B cell (primary cell): ENCODE data around the gene RETN. TPM values are rescaled to one million over a fixed set of nuclear protein-coding genes. Genes with fewer than 3 reads are reported as not detected.

Experiments
- ATAC-seq: fragments of 200-7000 bp; cut with Tn5 transposase; one replicate; pipeline ENCODE4 v1.10.0; 2021; ENCODE audit warnings: low read depth, mild to moderate bottlenecking, moderate number of reproducible peaks, moderate library complexity
- CTCF ChIA-PET: fragments of 350-600 bp; sonication (Branson Sonifier 250); formaldehyde crosslinking; loops from one replicate; lab custom pipeline; 2021; ENCODE audit warnings: antibody characterized with exemption, inconsistent platforms; lab: Charles Lee
- POLR2A ChIA-PET: fragments of 350-600 bp; sonication (Branson Sonifier 250); formaldehyde crosslinking; loops from one replicate; lab custom pipeline; 2021; ENCODE audit warnings: antibody characterized with exemption; lab: Charles Lee
- DNase-seq: peaks from one replicate; pipeline ENCODE4 v3.0.0; 2013
- H2AFZ ChIP-seq: 2 replicates; pipeline ENCODE4 v1.6.1; 2012; ENCODE audit warnings: mild to moderate bottlenecking, low read depth, low read length; ENCODE audit not compliant: insufficient read depth, poor library complexity, severe bottlenecking
- H3K27ac ChIP-seq, 2 donors: 1 replicate in 1 of 2; 2 replicates in 1 of 2; pipeline ENCODE4 v1.5.1; 2012 to 2013; ENCODE audit warnings: low read length in 2 of 2, mild to moderate bottlenecking in 2 of 2, moderate library complexity in 1 of 2
- H3K27me3 ChIP-seq, 4 experiments: fragments of 200-600 bp in 1 of 4; sonication (generic) in 1 of 4; replicated peaks in 1 of 4; 1 replicate in 2 of 4; 2 replicates in 2 of 4; pipeline versions ENCODE4 v1.6.1 to v1.7.0; 2013 to 2016; ENCODE audit warnings: low read length in 3 of 4, mild to moderate bottlenecking in 2 of 4, mixed read lengths in 1 of 4, moderate library complexity in 1 of 4; ENCODE audit not compliant: insufficient read depth in 4 of 4, control insufficient read depth in 3 of 4; ENCODE audit errors: control extremely low read depth in 1 of 4
- H3K36me3 ChIP-seq, 2 experiments: replicated peaks in 1 of 2; 1 replicate in 1 of 2; 2 replicates in 1 of 2; pipeline versions ENCODE4 v1.6.1 to v1.7.1; 2013; ENCODE audit warnings: low read length in 1 of 2; ENCODE audit not compliant: insufficient read depth in 2 of 2, control insufficient read depth in 1 of 2; ENCODE audit errors: control extremely low read depth in 1 of 2, extremely low read depth in 1 of 2
- H3K4me1 ChIP-seq, 2 donors: fragments of 200-600 bp in 1 of 2; sonication (generic) in 1 of 2; 1 replicate in 1 of 2; 2 replicates in 1 of 2; pipeline versions ENCODE4 v1.5.1 to v1.6.1; 2013 to 2017; ENCODE audit warnings: low read length in 2 of 2; ENCODE audit not compliant: control insufficient read depth in 2 of 2, insufficient read depth in 2 of 2
- H3K4me2 ChIP-seq: replicated peaks from 2 replicates; pipeline ENCODE3; 2012; ENCODE audit warnings: mild to moderate bottlenecking, low read depth, low read length; ENCODE audit not compliant: poor library complexity, severe bottlenecking
- H3K4me3 ChIP-seq, 5 experiments: fragments of 200-600 bp in 1 of 5; sonication (generic) in 1 of 5; 1 replicate in 3 of 5; 2 replicates in 2 of 5; pipeline versions ENCODE4 v1.5.1 to v1.7.0; 2011 to 2016; ENCODE audit warnings: low read length in 4 of 5, mild to moderate bottlenecking in 4 of 5, low read depth in 2 of 5, control low read depth in 1 of 5, moderate library complexity in 1 of 5; ENCODE audit not compliant: insufficient read depth in 1 of 5; ENCODE audit errors: control extremely low read depth in 1 of 5, extremely low read depth in 1 of 5
- H3K79me2 ChIP-seq: fragments of 200-600 bp; sonication (generic); one replicate; pipeline ENCODE4 v1.6.0; 2016; ENCODE audit warnings: low read length; ENCODE audit not compliant: control insufficient read depth, insufficient read depth
- H3K9ac ChIP-seq: fragments of 200-600 bp; sonication (generic); 2 replicates; pipeline ENCODE4 v1.6.1; 2017; ENCODE audit warnings: mild to moderate bottlenecking, low read length, moderate library complexity
- H3K9me3 ChIP-seq, 3 donors: one replicate each; pipeline versions ENCODE4 v1.6.1 to v1.7.1; 2013; ENCODE audit warnings: low read length in 2 of 3; ENCODE audit not compliant: control insufficient read depth in 2 of 3, insufficient read depth in 1 of 3; ENCODE audit errors: control extremely low read depth in 1 of 3
- H4K20me1 ChIP-seq: 2 replicates; pipeline ENCODE4 v1.6.0; 2012; ENCODE audit warnings: mild to moderate bottlenecking, low read length; ENCODE audit not compliant: insufficient read depth, control insufficient read depth, poor library complexity, severe bottlenecking
- H3K27ac Mint-ChIP-seq: one replicate; pipeline ENCODE4 v1.8.0; 2021; ENCODE audit warnings: mixed read lengths
- H3K27me3 Mint-ChIP-seq: one replicate; pipeline ENCODE4 v1.8.0; 2021; ENCODE audit warnings: mixed read lengths
- H3K4me1 Mint-ChIP-seq: one replicate; pipeline ENCODE4 v1.8.0; 2021; ENCODE audit warnings: mixed read lengths
- H3K4me3 Mint-ChIP-seq: one replicate; pipeline ENCODE4 v1.8.0; 2021; ENCODE audit warnings: mixed read lengths
- H3K9me3 Mint-ChIP-seq: one replicate; pipeline ENCODE4 v1.8.0; 2022; ENCODE audit warnings: mixed read lengths; ENCODE audit not compliant: insufficient read depth
- EZH2 ChIP-seq: IDR thresholded peaks from 2 replicates; pipeline ENCODE4 v1.6.1; 2012; ENCODE audit warnings: borderline replicate concordance, low read depth, mild to moderate bottlenecking, moderate library complexity, low read length; ENCODE audit not compliant: insufficient read depth, poor library complexity, severe bottlenecking
- WGBS: methylation state at CpG from one replicate; pipeline ENCODE4 v1.1.5; 2013; ENCODE audit warnings: missing lambda C conversion rate; ENCODE audit not compliant: insufficient coverage; 5-methylcytosine and 5-hydroxymethylcytosine counted together
- intact Hi-C: fragments of 100-400 bp; cut with micrococcal nuclease; formaldehyde crosslinking; loops from one replicate; pipeline ENCODE4 v1.10.0; 2022
- polyA plus RNA-seq: library from polyadenylated mRNA; depleted of rRNA; stranded (reverse); fragments of >200 nt; gene quantifications from 2 replicates; pipeline ENCODE4 v1.2.3, GENCODE V29; 2012
- total RNA-seq, 2 donors: library from RNA; stranded (reverse); fragments of 120-200 nt in 1 of 2; gene quantifications; 1 replicate in 1 of 2; 2 replicates in 1 of 2; pipeline versions ENCODE4 v1.2.3 to v1.2.4, GENCODE V29; 2013 to 2022
- TF ChIP-seq, protein P1 (sequence below): fragments of 200-600 bp; IDR thresholded peaks from one replicate; pipeline ENCODE4 v1.8.0; 2022; ENCODE audit warnings: antibody characterized with exemption, mild to moderate bottlenecking

The RETN gene
- total and polyA plus RNA-seq, 2 donors (not counting 1 experiment from before 2014, with no cell fraction given): not detected

DNA sequence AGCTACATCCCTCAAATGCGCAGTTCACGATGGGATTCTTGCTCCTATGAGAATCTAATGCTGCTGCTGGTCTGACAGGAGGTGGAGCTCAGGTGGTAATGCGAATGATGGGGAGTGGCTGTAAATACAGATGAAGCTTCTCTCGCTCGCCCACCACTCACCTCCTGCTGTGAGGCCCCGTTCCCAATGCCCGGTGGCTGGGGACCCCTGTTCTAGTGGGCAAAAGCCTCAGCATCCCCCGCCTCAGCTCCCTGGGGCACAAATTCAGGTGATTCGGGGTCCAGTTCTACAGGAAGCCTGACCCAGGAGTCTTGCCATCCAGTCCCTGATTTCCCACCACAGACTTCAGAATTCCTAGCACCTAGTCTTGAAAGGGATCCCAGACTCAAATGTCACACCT is 3.7 kb downstream of the RETN start:
- no peaks in the 10 kb centered on the region for H3K9me3 Mint-ChIP-seq
- DNase-seq: no peak
- Histone ChIP-seq H3K9ac (no peak overlapping the region), H4K20me1 (no peaks in the 10 kb centered on the region), H3K36me3 (no peaks in the 10 kb centered on the region), H3K79me2 (no peaks in the 10 kb centered on the region), H3K4me3 (no peak overlapping the region), H3K4me1 (peaks cover 25 to 27% of the 10 kb centered on the region in 2 donors), H3K27me3 (peaks cover 0 to 64% (median 13%) of the 10 kb centered on the region in 4 experiments), H3K4me2 (no peak overlapping the region), H3K27ac (no peak overlapping the region), H3K9me3 (peaks cover 0 to 12% (median 0%) of the 10 kb centered on the region in 3 donors), H2AFZ (no peak overlapping the region)
- WGBS: 70% methylated on average over 6 of the region's 9 CpGs
- H3K27me3 Mint-ChIP-seq: peaks cover 43% of the 10 kb centered on the region
- ATAC-seq: no peak
- H3K27ac Mint-ChIP-seq: no peak overlapping the region
- TF ChIP-seq, protein P1, sequence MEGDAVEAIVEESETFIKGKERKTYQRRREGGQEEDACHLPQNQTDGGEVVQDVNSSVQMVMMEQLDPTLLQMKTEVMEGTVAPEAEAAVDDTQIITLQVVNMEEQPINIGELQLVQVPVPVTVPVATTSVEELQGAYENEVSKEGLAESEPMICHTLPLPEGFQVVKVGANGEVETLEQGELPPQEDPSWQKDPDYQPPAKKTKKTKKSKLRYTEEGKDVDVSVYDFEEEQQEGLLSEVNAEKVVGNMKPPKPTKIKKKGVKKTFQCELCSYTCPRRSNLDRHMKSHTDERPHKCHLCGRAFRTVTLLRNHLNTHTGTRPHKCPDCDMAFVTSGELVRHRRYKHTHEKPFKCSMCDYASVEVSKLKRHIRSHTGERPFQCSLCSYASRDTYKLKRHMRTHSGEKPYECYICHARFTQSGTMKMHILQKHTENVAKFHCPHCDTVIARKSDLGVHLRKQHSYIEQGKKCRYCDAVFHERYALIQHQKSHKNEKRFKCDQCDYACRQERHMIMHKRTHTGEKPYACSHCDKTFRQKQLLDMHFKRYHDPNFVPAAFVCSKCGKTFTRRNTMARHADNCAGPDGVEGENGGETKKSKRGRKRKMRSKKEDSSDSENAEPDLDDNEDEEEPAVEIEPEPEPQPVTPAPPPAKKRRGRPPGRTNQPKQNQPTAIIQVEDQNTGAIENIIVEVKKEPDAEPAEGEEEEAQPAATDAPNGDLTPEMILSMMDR: no peak
- no peak for TF ChIP-seq EZH2
- ChIA-PET POLR2A (no interaction called here), CTCF (no interaction called here)
- peaks cover 30% of the 10 kb centered on the region for H3K4me1 Mint-ChIP-seq
- no peak overlapping the region for H3K4me3 Mint-ChIP-seq
- intact Hi-C loops: no loop called here
